GM13976 (cell line): ENCODE data around the gene PRR5L.

Experiments
- DNase-seq: peaks from one replicate; pipeline ENCODE4 v3.0.0; 2012; ENCODE audit warnings: low spot score
- CTCF ChIP-seq: IDR thresholded peaks from 2 replicates; pipeline ENCODE4 v1.5.1; 2012; ENCODE audit warnings: borderline replicate concordance, mild to moderate bottlenecking; ENCODE audit not compliant: insufficient read depth; ENCODE audit errors: extremely low read depth, missing control alignments, control extremely low read depth
- in situ Hi-C: fragments of 300-500 bp; cut with MboI; formaldehyde crosslinking; loops from one replicate; pipeline ENCODE4 v1.12.0; 2022; ENCODE audit warnings: low sequenced_read_pairs, mixed read lengths, inconsistent platforms; ENCODE audit not compliant: unreplicated experiment

The PRR5L gene

GRCh38 chr11:36333468-36333867 is 37.4 kb downstream of the PRR5L start:
- no peak for DNase-seq
- no peak for TF ChIP-seq CTCF
- in situ Hi-C loops = no loop called here

- no peak for TF ChIP-seq CTCF
- DNase-seq = no peak
- in situ Hi-C loops = no loop called here
Measured at GRCh38 chr11:36333897-36334296, 37.8 kb downstream of the PRR5L start.

GRCh38 chr11:36339888-36340287 is 43.8 kb downstream of the PRR5L start:
- no peak for TF ChIP-seq CTCF
- no peak for DNase-seq
- in situ Hi-C loops = no loop called here

- in situ Hi-C loops = no loop called here
- DNase-seq = no peak
Measured at GRCh38 chr11:36340897-36341296, 44.8 kb downstream of the PRR5L start.

GRCh38 chr11:36341915-36342314 is 45.8 kb downstream of the PRR5L start:
- no peak for DNase-seq
- TF ChIP-seq CTCF = no peak
- in situ Hi-C loops = no loop called here

More at GRCh38 chr11:36340897-36341296, 44.8 kb downstream of the PRR5L start:
- no peak for TF ChIP-seq CTCF

- no peak for TF ChIP-seq CTCF
- in situ Hi-C loops = no loop called here
- DNase-seq = no peak
Measured at GRCh38 chr11:36342327-36342726, 46.2 kb downstream of the PRR5L start.

- in situ Hi-C loops = no loop called here
- no peak for TF ChIP-seq CTCF
- DNase-seq = no peak
Measured at GRCh38 chr11:36343436-36343835, 47.3 kb downstream of the PRR5L start.
